Measurements from ENCODE around the gene RIMKLA.
A peak's percentile ranks its signal among the peaks of the same experiment; 100 is the strongest.

GRCh38 chr1:42462828-42463763, 82.5 kb downstream of the RIMKLA start, which contains the start of gene CCDC30:
- TF ChIP-seq CTCF (IDR thresholded peaks at IDR 0.05; ENCODE audit: extremely low read depth in 1 of 2, insufficient read depth in 1 of 2, low read depth in 1 of 2, low read length in 2 of 2) (no peak), MAX (IDR thresholded peaks at IDR 0.05; ENCODE audit: insufficient read depth, insufficient read length) (peak; percentile 14), POLR2AphosphoS5 (IDR thresholded peaks at IDR 0.05; ENCODE audit: insufficient read depth, low read depth, low read length) (peak; percentile 54), EZH2 (IDR thresholded peaks at IDR 0.05; ENCODE audit: borderline replicate concordance, low read depth, low read length, severe bottlenecking) (no peak), POLR2A (IDR thresholded peaks at IDR 0.05; ENCODE audit: low read depth, low read length) (no peak), JUN (IDR thresholded peaks at IDR 0.05; ENCODE audit: borderline replicate concordance, insufficient read depth, insufficient read length, low read depth) (no peak), FOS (IDR thresholded peaks at IDR 0.05; ENCODE audit: borderline replicate concordance, insufficient read depth, low read length) (no peak)
